IMR-90 (cell line): Measurements from ENCODE around the gene PRKCE. TPM values are rescaled to one million over a fixed set of nuclear protein-coding genes. Genes with fewer than 3 reads are reported as not detected.
A peak's percentile ranks its signal among the peaks of the same experiment; 100 is the strongest.

Experiments used
- ATAC-seq: fragments of 200-7000 bp; cut with Tn5 transposase; 2 replicates; pipeline ENCODE4 v1.9.1; 2020; ENCODE audit warnings: low read depth, mild to moderate bottlenecking, moderate library complexity
- BruUV-seq: library from RNA; stranded (reverse); fragments of 400-500 nt; replicated peaks from 2 replicates; lab custom pipeline; 2021; lab: Mats Ljungman, UMichigan
- CTCF ChIA-PET: fragments of 300-600 bp; formaldehyde crosslinking; extraction: SDS; loops from one replicate; lab custom pipeline; 2021; ENCODE audit warnings: antibody characterized with exemption; lab: Yijun Ruan, JAX
- POLR2A ChIA-PET: fragments of 300-600 bp; sonication (Branson Sonifier 250); formaldehyde crosslinking; loops from one replicate; lab custom pipeline; 2022; ENCODE audit warnings: antibody characterized with exemption; ENCODE audit not compliant: unreplicated experiment; lab: Charles Lee
- DNase-seq: peaks from one replicate; pipeline ENCODE4 v3.0.0; 2013
- H2AFZ ChIP-seq: replicated peaks from 2 replicates; pipeline ENCODE3; 2013; ENCODE audit warnings: low read length, mild to moderate bottlenecking; ENCODE audit not compliant: poor library complexity
- H2AK5ac ChIP-seq: 2 replicates; pipeline ENCODE4 v1.6.1; 2013; ENCODE audit warnings: low read depth, low read length, inconsistent platforms
- H2AK9ac ChIP-seq: replicated peaks from 2 replicates; pipeline ENCODE3; 2013; ENCODE audit warnings: mild to moderate bottlenecking, low read depth, low read length, moderate library complexity; ENCODE audit not compliant: poor library complexity
- H2BK120ac ChIP-seq: 2 replicates; pipeline ENCODE4 v1.6.1; 2013; ENCODE audit warnings: low read depth, low read length, inconsistent platforms
- H2BK15ac ChIP-seq: 3 replicates; pipeline ENCODE4 v1.6.1; 2013; ENCODE audit warnings: low read depth, low read length, inconsistent platforms
- H2BK20ac ChIP-seq: 2 replicates; pipeline ENCODE4 v1.6.1; 2013; ENCODE audit warnings: low read depth, mild to moderate bottlenecking, inconsistent platforms, low read length, moderate library complexity
- H2BK5ac ChIP-seq: 2 replicates; pipeline ENCODE4 v1.6.1; 2013; ENCODE audit warnings: mild to moderate bottlenecking, low read depth, low read length, inconsistent platforms; ENCODE audit not compliant: poor library complexity, severe bottlenecking
- H3K14ac ChIP-seq: replicated peaks from 2 replicates; pipeline ENCODE4 v1.6.1; 2013; ENCODE audit warnings: low read depth, low read length, inconsistent platforms
- H3K18ac ChIP-seq: 2 replicates; pipeline ENCODE4 v1.6.1; 2013; ENCODE audit warnings: low read depth, low read length, control low read depth
- H3K23ac ChIP-seq: 2 replicates; pipeline ENCODE4 v1.6.1; 2013; ENCODE audit warnings: low read depth, low read length, inconsistent platforms
- H3K27ac ChIP-seq: 2 replicates; pipeline ENCODE4 v1.5.1; 2013; ENCODE audit warnings: mild to moderate bottlenecking, control low read depth, low read length; ENCODE audit not compliant: insufficient read depth
- H3K27me3 ChIP-seq: 2 replicates; pipeline ENCODE4 v1.6.1; 2013; ENCODE audit warnings: low read length; ENCODE audit not compliant: control insufficient read depth, insufficient read depth
- H3K36me3 ChIP-seq: 2 replicates; pipeline ENCODE4 v1.6.1; 2013; ENCODE audit warnings: low read length, mixed read lengths; ENCODE audit not compliant: control insufficient read depth, insufficient read depth
- H3K4ac ChIP-seq: 2 replicates; pipeline ENCODE4 v1.6.1; 2013; ENCODE audit warnings: low read depth, low read length, inconsistent platforms
- H3K4me1 ChIP-seq: 2 replicates; pipeline ENCODE4 v1.6.1; 2013; ENCODE audit warnings: low read length, mixed read lengths; ENCODE audit not compliant: control insufficient read depth, insufficient read depth
- H3K4me2 ChIP-seq: 2 replicates; pipeline ENCODE4 v1.6.1; 2013; ENCODE audit warnings: low read depth, mild to moderate bottlenecking, control low read depth, low read length, moderate library complexity
- H3K4me3 ChIP-seq: 2 replicates; pipeline ENCODE4 v1.5.1; 2013; ENCODE audit warnings: low read depth, mild to moderate bottlenecking, control low read depth, low read length, moderate library complexity; ENCODE audit not compliant: insufficient read depth
- H3K56ac ChIP-seq: 2 replicates; pipeline ENCODE4 v1.6.1; 2013; ENCODE audit warnings: low read length, inconsistent platforms; ENCODE audit not compliant: insufficient read depth; ENCODE audit errors: extremely low read depth
- H3K79me1 ChIP-seq, 2 experiments: 2 replicates each; pipeline ENCODE4 v1.6.1; 2013; ENCODE audit warnings: low read length in 2 of 2, inconsistent platforms in 1 of 2, low read depth in 1 of 2
- H3K9ac ChIP-seq: 2 replicates; pipeline ENCODE4 v1.6.1; 2013; ENCODE audit warnings: low read depth, low read length, control low read depth
- H3K9me1 ChIP-seq: 2 replicates; pipeline ENCODE4 v1.6.1; 2013; ENCODE audit warnings: low read length, inconsistent platforms; ENCODE audit not compliant: insufficient read depth
- H3K9me3 ChIP-seq: 2 replicates; pipeline ENCODE4 v1.6.1; 2013; ENCODE audit warnings: low read length; ENCODE audit not compliant: control insufficient read depth, insufficient read depth
- H4K20me1 ChIP-seq: 2 replicates; pipeline ENCODE4 v1.6.1; 2013; ENCODE audit warnings: low read length, inconsistent platforms; ENCODE audit not compliant: insufficient read depth
- H4K5ac ChIP-seq: 2 replicates; pipeline ENCODE4 v1.6.1; 2013; ENCODE audit warnings: mild to moderate bottlenecking, low read depth, low read length, control low read depth
- H4K8ac ChIP-seq, 2 experiments: 2 replicates each; pipeline ENCODE4 v1.6.1; 2013; ENCODE audit warnings: low read depth in 2 of 2, low read length in 2 of 2, control low read depth in 1 of 2, inconsistent platforms in 1 of 2
- H4K91ac ChIP-seq: 2 replicates; pipeline ENCODE4 v1.6.1; 2013; ENCODE audit warnings: low read depth, low read length, inconsistent platforms; ENCODE audit not compliant: insufficient read depth
- CHD1 ChIP-seq: IDR thresholded peaks from 2 replicates; pipeline ENCODE4 v1.6.1; 2012; ENCODE audit warnings: low read depth, low read length, improper control_type of control experiment
- FOS ChIP-seq: fragments of 150-350 bp; IDR thresholded peaks from 2 replicates; pipeline ENCODE4 v1.6.1; 2016; ENCODE audit warnings: low read depth, low read length
- WGBS, 2 experiments: methylation state at CpG; one replicate each; pipeline versions ENCODE4 v1.1.5 to v1.1.7; 2013; ENCODE audit warnings: missing lambda C conversion rate in 2 of 2; ENCODE audit not compliant: insufficient read length in 1 of 2; ENCODE audit errors: extremely low coverage in 2 of 2; 5-methylcytosine and 5-hydroxymethylcytosine counted together
- dilution Hi-C: fragments of 300-500 bp; cut with HindIII; formaldehyde crosslinking; loops from one replicate; pipeline ENCODE4 v1.14.3; 2018; ENCODE audit warnings: low sequenced_read_pairs; ENCODE audit not compliant: unreplicated experiment
- in situ Hi-C: fragments of 300-500 bp; cut with MboI; formaldehyde crosslinking; loops from 3 replicates; pipeline ENCODE4 v1.14.3; 2019; ENCODE audit warnings: low sequenced_read_pairs, inconsistent platforms, mixed read lengths
- intact Hi-C: fragments of 100-400 bp; cut with micrococcal nuclease; formaldehyde crosslinking; loops from 2 replicates; pipeline ENCODE4 v1.10.0; 2022
- polyA plus RNA-seq, 3 experiments: library from polyadenylated mRNA; depleted of rRNA; stranded (reverse); fragments of >200 nt; gene quantifications; 2 replicates each; pipeline ENCODE4 v1.2.3, GENCODE V29; 2012; ENCODE audit warnings: low replicate concordance in 1 of 3
- total RNA-seq: library from RNA; depleted of rRNA; stranded (reverse); fragments of >200 nt; gene quantifications from 2 replicates; pipeline ENCODE4 v1.2.3, GENCODE V29; 2012

PRKCE gene
- total and polyA plus RNA-seq, 2 of the 4 experiments (the other 2 are of a cell fraction), result 8.1 to 32.4 TPM

DNA sequence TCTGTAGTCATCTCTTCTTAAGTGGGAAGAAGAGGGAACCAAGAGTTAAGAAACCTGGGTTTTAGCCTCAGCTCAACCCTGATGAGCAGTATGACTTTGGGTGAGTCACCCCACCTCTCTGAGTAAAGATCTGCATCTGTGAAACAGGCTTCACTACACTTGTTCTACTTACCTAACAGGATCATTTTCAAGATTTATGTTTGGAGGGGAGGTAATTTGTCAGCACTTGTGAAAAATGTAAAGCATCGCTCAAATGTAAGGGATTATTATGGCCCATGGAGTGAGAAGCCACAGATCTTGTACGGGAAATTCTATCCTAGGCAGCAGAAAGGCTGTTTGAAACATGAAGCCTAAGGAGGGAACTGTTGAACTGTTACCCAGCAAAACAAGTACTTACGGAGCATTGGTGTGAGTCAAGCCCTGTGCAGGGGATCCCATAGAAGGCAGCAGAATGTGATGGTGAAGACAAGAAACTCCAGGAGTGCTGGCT lies 160.6 kb downstream of the PRKCE start:
- TF ChIP-seq FOS (peak; percentile 40; the same call in 1 of the 2 replicates), CHD1 (no peak)
- H3K23ac ChIP-seq, result no peak overlapping the region
- H2BK120ac ChIP-seq, result no peak overlapping the region
- peak; percentile 64; the same call in 1 of the 2 replicates for ATAC-seq
- dilution Hi-C loops, result no loop called here
- H4K8ac ChIP-seq, result no peak overlapping the region
- no peaks in the 10 kb centered on the region for H3K27me3 ChIP-seq
- no peak overlapping the region for H3K4ac ChIP-seq
- no peaks in the 10 kb centered on the region for H3K79me1 ChIP-seq
- H3K9ac ChIP-seq, result no peak overlapping the region
- no peak overlapping the region for H4K91ac ChIP-seq
- no peak overlapping the region for H4K5ac ChIP-seq
- H3K18ac ChIP-seq, result no peak overlapping the region
- H3K56ac ChIP-seq, result no peak overlapping the region
- ChIA-PET CTCF (no interaction called here), POLR2A (no interaction called here)
- peaks cover 10% of the 10 kb centered on the region for H3K4me1 ChIP-seq
- DNase-seq, result peak; percentile 86
- in situ Hi-C loops, result no loop called here
- H2BK20ac ChIP-seq, result no peak overlapping the region
- no peak overlapping the region for H3K14ac ChIP-seq
- no peak overlapping the region for H2AK5ac ChIP-seq
- no peak overlapping the region for H3K4me2 ChIP-seq
- H3K4me3 ChIP-seq, result no peak overlapping the region
- no peak overlapping the region for H2BK15ac ChIP-seq
- intact Hi-C loops, result no loop called here
- peaks cover 4% of the 10 kb centered on the region; the same call in 1 of the 2 replicates for H4K20me1 ChIP-seq
- H2AK9ac ChIP-seq, result no peak overlapping the region
- BruUV-seq, result no TSS peak
- no peak overlapping the region for H2BK5ac ChIP-seq
- H2AFZ ChIP-seq, result no peak overlapping the region
- no peaks in the 10 kb centered on the region for H3K9me1 ChIP-seq
- no peaks in the 10 kb centered on the region for H3K9me3 ChIP-seq
- WGBS, 2 experiments, result 38% methylated on average over 2 of the region's 3 CpGs; no CpG with 5 or more reads in 1 of the 2 experiments
- H3K36me3 ChIP-seq, result no peaks in the 10 kb centered on the region
- H3K27ac ChIP-seq, result no peak overlapping the region
